SK-N-SH treated with all-trans-retinoic acid at 6 μM for 48 hours (cell line): ENCODE measurements around the gene SFMBT2.

Source experiments
- ATAC-seq: fragments of 200-7000 bp; cut with Tn5 transposase; 3 replicates; pipeline ENCODE4 v1.9.1; 2020; ENCODE audit warnings: mild to moderate bottlenecking, moderate library complexity
- BACH2 ChIP-seq: fragments of 250-450 bp; sonication (Bioruptor Pico); IDR thresholded peaks from 2 replicates; pipeline ENCODE4 v1.9.0; 2021; ENCODE audit warnings: mild to moderate bottlenecking, borderline replicate concordance
- CREB5 ChIP-seq: fragments of 250-450 bp; sonication (Bioruptor Pico); IDR thresholded peaks from 2 replicates; pipeline ENCODE4 v1.5.1; 2020; ENCODE audit warnings: low read depth, mild to moderate bottlenecking, moderate library complexity
- CSDC2 ChIP-seq: fragments of 250-450 bp; sonication (Bioruptor Pico); IDR thresholded peaks from 2 replicates; pipeline ENCODE4 v1.5.0; 2020; ENCODE audit warnings: mild to moderate bottlenecking, moderate library complexity
- CSRNP3 ChIP-seq: fragments of 250-450 bp; sonication (Bioruptor Pico); IDR thresholded peaks from 2 replicates; pipeline ENCODE4 v1.5.1; 2021; ENCODE audit warnings: mild to moderate bottlenecking, moderate library complexity
- GLIS3 ChIP-seq: fragments of 250-450 bp; sonication (Bioruptor Pico); IDR thresholded peaks from 2 replicates; pipeline ENCODE4 v1.5.0; 2020; ENCODE audit warnings: mild to moderate bottlenecking, moderate library complexity
- ISL1 ChIP-seq: fragments of 250-450 bp; sonication (Bioruptor Pico); IDR thresholded peaks from 2 replicates; pipeline ENCODE4 v2.1.2; 2022; ENCODE audit warnings: mild to moderate bottlenecking, moderate library complexity
- OSR1 ChIP-seq: fragments of 250-450 bp; sonication (Bioruptor Pico); IDR thresholded peaks from 2 replicates; pipeline ENCODE4 v1.8.0; 2022; ENCODE audit warnings: moderate library complexity, mild to moderate bottlenecking, inconsistent platforms
- PATZ1 ChIP-seq: fragments of 250-450 bp; sonication (Bioruptor Pico); IDR thresholded peaks from 2 replicates; pipeline ENCODE4 v1.8.0; 2020; ENCODE audit warnings: mild to moderate bottlenecking, moderate library complexity, borderline replicate concordance
- POU6F1 ChIP-seq: fragments of 250-450 bp; sonication (Bioruptor Pico); IDR thresholded peaks from 2 replicates; pipeline ENCODE4 v1.8.0; 2021; ENCODE audit warnings: low read depth, mild to moderate bottlenecking, moderate library complexity, borderline replicate concordance
- PPARA ChIP-seq: fragments of 250-450 bp; sonication (Bioruptor Pico); IDR thresholded peaks from 2 replicates; pipeline ENCODE4 v1.5.0; 2020; ENCODE audit warnings: mild to moderate bottlenecking, borderline replicate concordance
- RARB ChIP-seq: fragments of 250-450 bp; sonication (Bioruptor Pico); IDR thresholded peaks from 2 replicates; pipeline ENCODE4 v1.8.0; 2021; ENCODE audit warnings: mild to moderate bottlenecking, moderate library complexity
- SNAI2 ChIP-seq: fragments of 250-450 bp; sonication (Bioruptor Pico); IDR thresholded peaks from 2 replicates; pipeline ENCODE4 v1.5.0; 2020; ENCODE audit warnings: mild to moderate bottlenecking, moderate library complexity
- TCF4 ChIP-seq: fragments of 250-450 bp; sonication (Bioruptor Pico); IDR thresholded peaks from 2 replicates; pipeline ENCODE4 v1.8.0; 2021; ENCODE audit warnings: mild to moderate bottlenecking, moderate library complexity, borderline replicate concordance
- TOX ChIP-seq: fragments of 250-450 bp; sonication (Bioruptor Pico); IDR thresholded peaks from 2 replicates; pipeline ENCODE4 v1.8.0; 2021; ENCODE audit warnings: mild to moderate bottlenecking, moderate library complexity, borderline replicate concordance
- TSHZ2 ChIP-seq: fragments of 250-450 bp; sonication (Bioruptor Pico); IDR thresholded peaks from 2 replicates; pipeline ENCODE4 v1.5.0; 2020; ENCODE audit warnings: mild to moderate bottlenecking, moderate library complexity
- ZC3H10 ChIP-seq: fragments of 250-450 bp; sonication (Bioruptor Pico); IDR thresholded peaks from 2 replicates; pipeline ENCODE4 v1.5.1; 2021; ENCODE audit warnings: mild to moderate bottlenecking, moderate library complexity
- ZFP3 ChIP-seq: fragments of 250-450 bp; sonication (Bioruptor Pico); IDR thresholded peaks from 2 replicates; pipeline ENCODE4 v1.5.0; 2020; ENCODE audit warnings: mild to moderate bottlenecking, moderate library complexity
- ZFP30 ChIP-seq: fragments of 450-650 bp; formaldehyde crosslinking; IDR thresholded peaks from 2 replicates; pipeline ENCODE4 v1.5.0; 2022; ENCODE audit warnings: mild to moderate bottlenecking, moderate library complexity
- ZNF70 ChIP-seq: fragments of 450-650 bp; formaldehyde crosslinking; IDR thresholded peaks from 2 replicates; pipeline ENCODE4 v1.5.0; 2020; ENCODE audit warnings: mild to moderate bottlenecking, moderate library complexity
- ZNF8 ChIP-seq: fragments of 450-650 bp; formaldehyde crosslinking; IDR thresholded peaks from 2 replicates; pipeline ENCODE4 v1.5.0; 2020; ENCODE audit warnings: mild to moderate bottlenecking, moderate library complexity

The SFMBT2 gene

GRCh38 chr10:7245505-7245904 lies 165.3 kb downstream of the SFMBT2 start:
- no peak for ATAC-seq
- TF ChIP-seq ZFP30 (CRISPR knock-in tag), result no peak
- no peak for TF ChIP-seq POU6F1 (CRISPR knock-in tag)
- TF ChIP-seq ZC3H10, result no peak
- no peak for TF ChIP-seq TCF4
- TF ChIP-seq ZNF8 (CRISPR knock-in tag), result no peak
- no peak for TF ChIP-seq CSDC2

- TF ChIP-seq OSR1 (no peak), ZC3H10 (no peak), PATZ1 (CRISPR knock-in tag) (no peak), TCF4 (no peak), CSDC2 (no peak), GLIS3 (CRISPR knock-in tag) (no peak), PPARA (CRISPR knock-in tag) (no peak), RARB (no peak), ISL1 (CRISPR knock-in tag) (no peak), ZFP30 (CRISPR knock-in tag) (no peak), SNAI2 (no peak), ZNF70 (CRISPR knock-in tag) (no peak), CSRNP3 (CRISPR knock-in tag) (no peak)
- TF ChIP-seq, all 23 proteins: peak for 0
- ATAC-seq, result no peak
These were observed 167.0 kb downstream of the SFMBT2 start for GRCh38 chr10:7243873-7244272.

GRCh38 chr10:7243139-7243538 lies 167.7 kb downstream of the SFMBT2 start:
- TF ChIP-seq OSR1 (no peak), TCF4 (no peak), CSDC2 (no peak), ZNF8 (CRISPR knock-in tag) (no peak), CREB5 (CRISPR knock-in tag) (no peak), ZFP3 (no peak), TSHZ2 (CRISPR knock-in tag) (no peak), ISL1 (CRISPR knock-in tag) (no peak), SNAI2 (no peak), TOX (no peak), GLIS3 (CRISPR knock-in tag) (no peak), BACH2 (no peak), CSRNP3 (CRISPR knock-in tag) (no peak), PATZ1 (CRISPR knock-in tag) (no peak), PPARA (CRISPR knock-in tag) (no peak), RARB (no peak)
- ATAC-seq, result no peak
